T-cell (primary cell): ENCODE measurements around the gene HP1BP3. TPM values are rescaled to one million over a fixed set of nuclear protein-coding genes. Genes with fewer than 3 reads are reported as not detected.

Experiments used
- ATAC-seq, 4 experiments: fragments of 200-7000 bp in 3 of 4; fragments of 150-1000 bp in 1 of 4; cut with Tn5 transposase; replicated peaks in 1 of 4; 1 replicate in 3 of 4; 2 replicates in 1 of 4; pipeline ENCODE4 v1.10.0; 2021; ENCODE audit warnings: moderate library complexity in 3 of 4, mild to moderate bottlenecking in 2 of 4, moderate number of reproducible peaks in 1 of 4
- CTCF ChIA-PET, 2 donors: fragments of 300-600 bp; sonication (Branson Sonifier 250); formaldehyde crosslinking; loops; one replicate each; lab custom pipeline; 2022; ENCODE audit warnings: antibody characterized with exemption in 2 of 2; lab: Charles Lee
- POLR2A ChIA-PET, 2 donors: fragments of 300-600 bp; sonication (Branson Sonifier 250); formaldehyde crosslinking; loops; one replicate each; lab custom pipeline; 2022; ENCODE audit warnings: antibody characterized with exemption in 2 of 2; lab: Charles Lee
- DNase-seq, 35 experiments: peaks; one replicate each; pipeline versions ENCODE4 v3.0.0 to v3.0.0-alpha.2; 2013 to 2023
- H3K27ac ChIP-seq: one replicate; pipeline ENCODE4 v1.5.1; 2013; ENCODE audit warnings: low read length
- H3K27me3 ChIP-seq, 2 experiments: replicated peaks in 1 of 2; 1 replicate in 1 of 2; 2 replicates in 1 of 2; pipeline versions ENCODE4 v1.6.1 to v1.7.0; 2013; ENCODE audit warnings: low read length in 1 of 2, mixed read lengths in 1 of 2; ENCODE audit not compliant: control insufficient read depth in 2 of 2, insufficient read depth in 2 of 2; ENCODE audit errors: extremely low read depth in 1 of 2
- H3K36me3 ChIP-seq, 2 donors: 1 replicate in 1 of 2; 2 replicates in 1 of 2; pipeline versions ENCODE4 v1.6.1 to v1.7.0; 2013; ENCODE audit warnings: low read length in 1 of 2; ENCODE audit not compliant: control insufficient read depth in 2 of 2, insufficient read depth in 1 of 2; ENCODE audit errors: extremely low read depth in 1 of 2
- H3K4me1 ChIP-seq, 2 experiments: 1 replicate in 1 of 2; 2 replicates in 1 of 2; pipeline versions ENCODE4 v1.6.1 to v1.7.0; 2013; ENCODE audit warnings: low read length in 2 of 2, mixed read lengths in 1 of 2; ENCODE audit not compliant: insufficient read depth in 2 of 2, control insufficient read depth in 1 of 2; ENCODE audit errors: extremely low read depth in 1 of 2
- H3K4me3 ChIP-seq, 2 donors: 1 replicate in 1 of 2; 2 replicates in 1 of 2; pipeline versions ENCODE4 v1.5.1 to v1.7.0; 2013; ENCODE audit warnings: mild to moderate bottlenecking in 2 of 2, low read length in 1 of 2, moderate library complexity in 1 of 2; ENCODE audit not compliant: control insufficient read depth in 1 of 2; ENCODE audit errors: extremely low read depth in 1 of 2
- H3K9me3 ChIP-seq: 2 replicates; pipeline ENCODE4 v1.7.0; 2013
- H3K27ac Mint-ChIP-seq, 2 donors: one replicate each; pipeline ENCODE4 v1.8.0; 2020 to 2021; ENCODE audit warnings: mild to moderate bottlenecking in 2 of 2, mixed read lengths in 2 of 2
- H3K27me3 Mint-ChIP-seq, 2 donors: one replicate each; pipeline ENCODE4 v1.8.0; 2021 to 2022; ENCODE audit warnings: mixed read lengths in 2 of 2
- H3K36me3 Mint-ChIP-seq: one replicate; pipeline ENCODE4 v1.8.0; 2021; ENCODE audit warnings: mixed read lengths
- H3K4me1 Mint-ChIP-seq, 3 donors: one replicate each; pipeline ENCODE4 v1.8.0; 2020 to 2022; ENCODE audit warnings: mixed read lengths in 3 of 3, mild to moderate bottlenecking in 1 of 3
- H3K4me3 Mint-ChIP-seq, 3 donors: one replicate each; pipeline ENCODE4 v1.8.0; 2020 to 2022; ENCODE audit warnings: mild to moderate bottlenecking in 3 of 3, mixed read lengths in 3 of 3, moderate library complexity in 3 of 3
- H3K9me3 Mint-ChIP-seq, 3 donors: one replicate each; pipeline ENCODE4 v1.8.0; 2020 to 2022; ENCODE audit warnings: mixed read lengths in 3 of 3
- WGBS: methylation state at CpG from one replicate; pipeline ENCODE4 v1.1.5; 2013; ENCODE audit warnings: missing lambda C conversion rate; ENCODE audit not compliant: insufficient coverage; 5-methylcytosine and 5-hydroxymethylcytosine counted together
- total RNA-seq, 35 experiments: library from RNA in 6 of 35; stranded (reverse) in 6 of 35; fragments of 120-200 nt in 1 of 35; gene quantifications; one replicate each; pipeline versions ENCODE4 v1.2.1 to v1.2.4 and lab custom pipeline; 2013 to 2026

HP1BP3 gene
- total RNA-seq (100 to 1,000 TPM; 248 to 279 (median 270) TPM), total RNA-seq (lab: John Stamatoyannopoulos, UW) (144 to 457 (median 260) reads per million in 29 experiments)
- total RNA-seq (2013): 354 TPM

GRCh38 chr1:20787029-20787839, at the start of gene HP1BP3:
Gene HP1BP3, minus strand, starts transcription at chr1:20787307. Its CDS starts 6,867 bp downstream, at chr1:20780440.
- Mint-ChIP-seq H3K4me3 (peak within 1 kb of the TSS; percentile 98 to 100 (median 99)), H3K27me3 (no peaks in the 10 kb centered on the region), H3K27ac (peak within 1 kb of the TSS; percentile 96 to 98), H3K36me3 (no peaks in the 10 kb centered on the region), H3K4me1 (peaks cover 36 to 40% (median 40%) of the 10 kb centered on the region in 3 donors), H3K9me3 (no peaks in the 10 kb centered on the region)
- H3K36me3 ChIP-seq: no peaks in the 10 kb centered on the region
- H3K4me3 ChIP-seq: peak within 1 kb of the TSS; percentile 90
- ChIA-PET POLR2A (interaction anchor here (0.6 to 0.8 kb wide), 3 partner anchors 11 to 1122 kb away, joined by 3 to 6 read pairs (median 4); partner anchors contain the start of gene HTR6 (in 1 of the 2)), CTCF (interaction anchor here in 1 of 2 donors (0.6 to 2.1 kb wide), 6 partner anchors 43 to 1267 kb away, joined by 3 to 6 read pairs (median 5); no protein-coding TSS in a partner anchor)
- DNase-seq (peak; percentile 69 to 93 (median 82)), ATAC-seq (peak; percentile 64 to 78 (median 70))
- no peaks in the 10 kb centered on the region for H3K27me3 ChIP-seq
- H3K27ac ChIP-seq: peak within 1 kb of the TSS; percentile 91
- no peaks in the 10 kb centered on the region for H3K9me3 ChIP-seq
- H3K4me1 ChIP-seq: peaks cover 22 to 34% of the 10 kb centered on the region in 2 experiments
- WGBS: under 1% methylated on average over 66 of the region's 99 CpGs

DNA sequence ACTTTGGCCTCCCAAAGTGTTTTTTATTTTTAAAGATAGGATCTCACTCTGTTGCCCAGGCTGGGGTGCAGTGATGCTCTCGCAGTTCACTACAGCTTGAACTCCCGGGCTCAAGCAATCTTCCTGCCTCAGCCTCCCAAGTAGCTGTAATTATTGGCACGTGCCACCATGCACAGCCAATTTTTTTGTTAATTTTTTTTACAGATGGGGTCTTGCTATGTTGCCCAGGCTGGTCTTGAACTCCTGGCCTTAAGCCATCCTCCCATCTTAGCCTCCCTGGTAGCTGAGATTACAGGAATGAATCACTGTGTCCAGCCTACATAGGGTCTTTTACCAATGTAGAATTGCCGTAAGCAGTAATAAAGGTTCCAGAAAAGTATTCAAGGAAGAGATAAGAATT, 49.1 kb upstream of the HP1BP3 start:
- Histone ChIP-seq H3K27ac (no peak overlapping the region), H3K36me3 (no peaks in the 10 kb centered on the region), H3K4me3 (no peak overlapping the region), H3K9me3 (no peaks in the 10 kb centered on the region), H3K27me3 (no peaks in the 10 kb centered on the region), H3K4me1 (no peaks in the 10 kb centered on the region)
- POLR2A ChIA-PET: no interaction called here
- H3K4me3 Mint-ChIP-seq: no peak overlapping the region
- CTCF ChIA-PET: interaction anchor here in 1 of 2 donors (0.7 kb wide), 1 partner anchor 14 kb away, joined by 4 read pairs; no protein-coding TSS in a partner anchor
- whole genome bisulfite sequencing: 100% methylated on average over 3 of the region's 4 CpGs
- DNase-seq (no peak), ATAC-seq (no peak)
- peaks cover 41% of the 10 kb centered on the region for H3K36me3 Mint-ChIP-seq
- no peaks in the 10 kb centered on the region for H3K9me3 Mint-ChIP-seq
- no peaks in the 10 kb centered on the region for H3K27me3 Mint-ChIP-seq
- H3K27ac Mint-ChIP-seq: no peak overlapping the region
- H3K4me1 Mint-ChIP-seq: no peaks in the 10 kb centered on the region

GRCh38 chr1:20834780-20835179, 47.7 kb upstream of the HP1BP3 start:
- no peaks in the 10 kb centered on the region for H3K27me3 Mint-ChIP-seq
- ChIA-PET CTCF (no interaction called here), POLR2A (no interaction called here)
- no peaks in the 10 kb centered on the region for H3K4me1 Mint-ChIP-seq
- DNase-seq (no peak), ATAC-seq (no peak)
- no peak overlapping the region for H3K4me3 Mint-ChIP-seq
- no peaks in the 10 kb centered on the region for H3K4me1 ChIP-seq
- no peaks in the 10 kb centered on the region for H3K27me3 ChIP-seq
- H3K36me3 Mint-ChIP-seq: peaks cover 36% of the 10 kb centered on the region
- no peak overlapping the region for H3K27ac ChIP-seq
- no peaks in the 10 kb centered on the region for H3K36me3 ChIP-seq
- H3K4me3 ChIP-seq: no peak overlapping the region
- no peak overlapping the region for H3K27ac Mint-ChIP-seq
- no peaks in the 10 kb centered on the region for H3K9me3 Mint-ChIP-seq
- no peaks in the 10 kb centered on the region for H3K9me3 ChIP-seq

- no peaks in the 10 kb centered on the region for H3K4me1 Mint-ChIP-seq
- no peaks in the 10 kb centered on the region for H3K27me3 ChIP-seq
- ATAC-seq (no peak), DNase-seq (no peak)
- no peaks in the 10 kb centered on the region for H3K27me3 Mint-ChIP-seq
- no peaks in the 10 kb centered on the region for H3K9me3 ChIP-seq
- POLR2A ChIA-PET: no interaction called here
- CTCF ChIA-PET: no interaction called here
- H3K4me3 ChIP-seq: no peak overlapping the region
- no peak overlapping the region for H3K4me3 Mint-ChIP-seq
- WGBS: no CpG with 5 or more reads among the region's 1 CpG
- no peaks in the 10 kb centered on the region for H3K9me3 Mint-ChIP-seq
- H3K36me3 Mint-ChIP-seq: peaks cover 36% of the 10 kb centered on the region
- no peak overlapping the region for H3K27ac Mint-ChIP-seq
- no peaks in the 10 kb centered on the region for H3K4me1 ChIP-seq
- no peaks in the 10 kb centered on the region for H3K36me3 ChIP-seq
- no peak overlapping the region for H3K27ac ChIP-seq
Observed at GRCh38 chr1:20834192-20834591, 47.1 kb upstream of the HP1BP3 start.

DNA sequence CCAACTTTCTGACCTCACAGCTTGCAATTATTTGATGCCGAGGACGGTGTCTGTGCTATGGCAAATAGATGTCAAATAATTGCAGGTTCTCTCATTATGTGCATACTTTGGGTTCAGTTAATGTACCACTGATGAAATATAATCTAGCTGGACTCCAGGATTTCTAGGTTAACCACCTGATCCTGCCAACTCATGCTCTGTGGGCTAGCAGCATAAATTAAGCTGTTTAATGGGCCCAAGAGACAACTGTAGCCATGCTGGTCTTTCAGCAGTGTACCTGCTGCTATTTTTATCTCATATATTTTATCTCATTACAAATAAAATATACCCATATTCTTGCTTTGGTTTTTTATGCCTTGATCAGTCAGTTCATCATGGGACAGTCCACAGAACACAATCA, 43.3 kb upstream of the HP1BP3 start:
- Mint-ChIP-seq H3K4me1 (no peaks in the 10 kb centered on the region), H3K4me3 (no peak overlapping the region), H3K27ac (no peak overlapping the region), H3K36me3 (peaks cover 40% of the 10 kb centered on the region), H3K9me3 (no peaks in the 10 kb centered on the region), H3K27me3 (no peaks in the 10 kb centered on the region)
- H3K36me3 ChIP-seq: peaks cover 0 to 15% of the 10 kb centered on the region in 2 donors
- H3K4me3 ChIP-seq: no peak overlapping the region
- no peaks in the 10 kb centered on the region for H3K4me1 ChIP-seq
- ChIA-PET POLR2A (no interaction called here), CTCF (interaction anchor here (0.6 to 0.8 kb wide), 3 partner anchors 44 to 1675 kb away, joined by 3 to 5 read pairs (median 3); no protein-coding TSS in a partner anchor)
- no peaks in the 10 kb centered on the region for H3K9me3 ChIP-seq
- no CpG with 5 or more reads among the region's 2 CpGs for WGBS
- H3K27ac ChIP-seq: no peak overlapping the region
- no peak for DNase-seq
- H3K27me3 ChIP-seq: no peaks in the 10 kb centered on the region
- ATAC-seq: no peak

- DNase-seq: no peak
- 86% methylated on average over 1 of the region's 1 CpG for WGBS
- Mint-ChIP-seq H3K27me3 (no peaks in the 10 kb centered on the region), H3K36me3 (peaks cover 38% of the 10 kb centered on the region), H3K27ac (no peak overlapping the region), H3K4me3 (no peak overlapping the region), H3K9me3 (no peaks in the 10 kb centered on the region), H3K4me1 (no peaks in the 10 kb centered on the region)
- Histone ChIP-seq H3K27ac (no peak overlapping the region), H3K27me3 (no peaks in the 10 kb centered on the region), H3K36me3 (peaks cover 0 to 15% of the 10 kb centered on the region in 2 donors), H3K4me1 (no peaks in the 10 kb centered on the region), H3K9me3 (no peaks in the 10 kb centered on the region), H3K4me3 (no peak overlapping the region)
- ChIA-PET CTCF (interaction anchor here in 1 of 2 donors (0.6 kb wide), 1 partner anchor 574 kb away, joined by 3 read pairs; no protein-coding TSS in a partner anchor), POLR2A (interaction anchor here in 1 of 2 donors (0.6 kb wide), 1 partner anchor 156 kb away, joined by 3 read pairs; no protein-coding TSS in a partner anchor)
- no peak for ATAC-seq
Observed at GRCh38 chr1:20829946-20830345, 42.8 kb upstream of the HP1BP3 start.
